ENCODE results near the gene MGAT3.
"Not testable (repeated sequence)": the region's sequence is repeated elsewhere in the genome, so short reads cannot be mapped to it uniquely, and the experiment has no call there.

MGAT3 gene

DNA sequence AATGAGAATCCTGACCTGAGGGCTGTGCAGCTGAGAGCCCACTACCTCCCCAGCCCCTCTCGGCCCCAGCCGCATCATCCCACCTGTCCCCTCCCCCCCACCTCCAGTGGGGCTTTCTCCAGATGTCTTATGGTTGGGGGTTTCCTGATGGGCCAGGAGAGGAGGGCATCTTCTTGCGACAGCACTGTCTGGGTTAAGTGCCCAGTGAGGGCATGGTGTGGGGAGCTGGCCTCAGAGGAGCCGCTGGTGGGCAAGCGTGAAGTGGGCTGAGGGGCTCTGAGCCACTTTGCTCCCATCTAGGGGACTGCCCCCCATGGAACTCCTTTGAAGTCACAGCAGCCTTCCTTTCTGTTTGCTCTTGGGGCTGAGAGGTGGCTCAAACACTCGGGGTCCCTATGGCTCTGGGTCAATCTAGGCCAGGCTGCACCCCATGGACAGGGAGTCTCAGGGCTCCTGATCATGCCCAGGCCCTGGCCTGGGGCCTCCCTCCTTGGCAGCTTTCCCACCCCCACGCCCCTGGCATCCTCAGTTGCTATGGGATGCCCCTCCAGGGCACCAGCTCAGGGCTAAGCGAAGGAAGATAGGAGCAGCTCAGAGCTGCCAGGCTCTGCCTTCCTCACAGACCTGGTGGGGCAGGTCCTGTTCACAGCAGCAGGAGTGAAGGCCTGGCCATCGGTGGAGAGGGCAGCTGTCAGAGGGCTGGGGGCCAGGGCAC lies 34.3 kb downstream of the MGAT3 start:
- no peak for DNase-seq (ENCODE audit: low spot score)

DNA sequence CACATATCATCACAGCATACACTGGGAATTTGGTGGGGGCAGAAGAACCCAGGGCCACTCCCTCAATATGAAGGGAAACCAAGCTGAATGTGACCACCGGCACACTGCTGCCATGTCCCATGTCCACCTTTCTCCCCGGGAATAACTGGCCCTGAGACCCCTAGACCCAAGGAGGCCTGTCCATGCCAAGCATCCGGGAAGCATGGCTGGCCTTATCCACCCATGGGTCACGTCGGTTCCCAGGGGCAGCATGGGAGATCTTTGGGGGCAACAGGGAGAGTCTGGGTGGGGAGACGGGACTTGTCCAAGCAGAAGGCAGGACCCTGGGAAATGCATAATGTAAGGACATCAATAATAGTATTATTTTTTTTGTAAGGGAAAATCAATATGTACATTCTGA lies 34.9 kb downstream of the MGAT3 start:
- DNase-seq (ENCODE audit: low spot score), result no peak

DNA sequence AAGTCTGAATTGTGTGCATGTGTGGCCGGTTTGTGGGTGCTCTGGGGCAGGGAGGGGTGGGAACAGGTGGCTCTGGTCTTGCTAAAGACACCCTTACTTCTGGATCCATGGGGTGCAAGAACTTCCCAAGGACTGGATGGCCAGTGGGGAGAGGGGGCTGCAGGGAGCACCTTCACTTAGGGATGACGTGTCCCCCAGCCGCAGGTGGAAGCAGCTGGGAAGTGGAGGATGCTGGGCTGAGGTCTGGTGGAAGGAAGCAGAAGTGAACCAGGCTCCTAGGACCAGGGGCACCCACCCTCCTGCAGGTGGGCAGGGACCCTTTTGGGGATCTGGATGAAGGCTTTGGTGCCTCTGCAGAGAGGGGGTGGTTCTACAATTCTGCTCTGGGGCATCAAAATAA lies 35.4 kb downstream of the MGAT3 start:
- no peak for DNase-seq (ENCODE audit: low spot score)

DNA sequence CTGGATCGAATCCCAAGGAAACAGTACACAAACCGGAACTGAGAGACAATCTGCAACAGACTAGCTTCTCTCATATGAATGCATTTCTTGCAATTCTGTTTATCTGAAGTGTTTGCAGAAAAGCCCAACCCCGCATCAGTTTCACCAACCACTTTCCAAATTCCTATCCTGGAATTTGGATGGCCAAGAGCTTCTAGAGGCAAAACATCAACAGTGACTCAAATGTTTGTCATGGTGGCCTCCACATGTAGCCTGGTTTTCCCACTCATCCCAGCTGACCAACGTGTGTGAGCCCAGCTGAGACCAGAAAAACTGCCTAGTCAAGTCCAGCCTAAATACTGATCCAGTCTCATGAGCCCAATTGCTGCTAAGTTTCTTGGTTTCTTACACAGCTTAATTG lies 36.9 kb downstream of the MGAT3 start:
- no peak for DNase-seq (ENCODE audit: low spot score)

DNA sequence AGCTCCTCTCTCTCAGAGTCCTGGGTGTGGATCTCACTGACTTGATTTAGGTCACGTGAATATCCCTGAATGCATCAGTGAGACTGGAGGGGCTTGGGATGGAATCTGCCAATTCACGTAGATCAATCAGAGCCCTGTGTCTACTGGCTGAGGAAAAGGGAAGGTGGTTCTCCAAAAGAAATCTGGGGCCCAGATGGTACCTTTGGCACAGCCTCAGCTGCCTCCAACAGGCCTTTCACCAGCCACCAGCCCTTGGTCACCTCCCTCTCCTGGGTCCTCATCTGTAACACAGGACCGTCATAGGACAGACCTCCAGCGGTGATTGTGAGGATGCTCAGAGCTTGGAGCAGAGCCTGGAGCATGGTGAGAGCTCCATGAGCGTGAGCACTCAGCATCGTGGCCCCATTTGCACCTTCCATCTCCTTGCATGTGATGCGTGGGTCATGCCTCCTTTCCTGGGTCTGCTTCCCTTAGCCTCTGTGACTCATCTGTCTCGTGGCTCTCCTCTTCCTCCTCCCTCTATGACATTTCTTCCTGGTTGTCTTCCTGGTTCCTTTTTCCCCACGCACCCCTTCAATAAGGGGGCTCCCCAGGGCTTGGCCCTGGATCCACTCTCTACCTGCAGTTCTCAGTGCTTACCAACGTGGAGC lies 37.8 kb downstream of the MGAT3 start:
- DNase-seq (ENCODE audit: low spot score), result no peak

DNA sequence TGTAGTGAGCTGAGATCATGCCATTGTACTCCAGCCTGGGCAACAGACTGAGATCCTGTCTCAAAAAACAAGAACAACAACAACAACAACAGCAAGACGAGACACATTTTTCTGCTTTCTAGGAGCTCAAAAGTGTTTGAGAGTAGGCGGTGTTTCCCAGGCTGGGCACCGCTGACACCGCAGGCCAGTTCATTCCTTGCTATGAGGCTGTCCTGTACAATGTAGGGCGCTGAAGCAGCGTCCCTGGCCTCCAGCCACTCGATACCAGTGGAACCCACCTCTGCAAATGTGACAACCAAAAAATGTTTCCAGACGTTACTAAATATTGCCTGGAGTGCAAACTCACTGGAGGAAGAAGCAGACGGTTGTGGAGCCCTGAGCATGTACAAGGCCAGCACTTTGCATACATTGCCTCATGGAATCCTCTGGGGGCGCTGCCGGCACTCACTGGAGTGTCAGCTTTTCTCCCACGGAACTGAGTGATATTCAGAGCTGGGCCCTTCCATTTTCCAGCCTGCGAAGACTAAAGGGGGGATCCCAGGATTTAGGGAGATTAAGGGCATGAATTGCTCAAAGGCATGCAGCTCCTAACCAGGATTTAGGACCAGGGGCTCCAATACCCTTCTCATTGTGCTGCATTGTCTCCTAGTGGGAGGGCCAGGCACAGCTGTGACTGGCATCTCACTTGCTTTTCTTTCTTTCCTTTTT lies 39.5 kb downstream of the MGAT3 start:
- peak; percentile 62 for DNase-seq (ENCODE audit: low spot score)

DNA sequence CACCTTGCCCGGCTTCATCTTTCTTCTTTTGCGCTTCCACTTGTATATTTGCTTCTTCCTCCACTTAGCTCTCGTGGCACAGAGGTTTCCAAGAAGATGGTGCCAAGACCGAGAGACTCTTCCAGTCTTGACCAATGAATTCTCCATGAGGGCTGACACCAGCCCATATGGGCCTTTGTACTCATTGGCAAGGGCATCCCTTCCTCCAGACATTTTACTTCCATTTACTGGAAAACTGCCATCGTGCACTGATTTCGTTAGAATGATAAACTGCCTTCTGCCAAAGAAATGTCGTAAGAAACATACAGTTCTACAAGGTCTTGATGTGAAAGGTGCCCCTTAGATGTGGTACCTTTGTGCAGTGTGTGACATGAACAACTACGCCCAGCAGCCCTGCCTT lies 40.6 kb downstream of the MGAT3 start:
- no peak for DNase-seq (ENCODE audit: low spot score)

DNA sequence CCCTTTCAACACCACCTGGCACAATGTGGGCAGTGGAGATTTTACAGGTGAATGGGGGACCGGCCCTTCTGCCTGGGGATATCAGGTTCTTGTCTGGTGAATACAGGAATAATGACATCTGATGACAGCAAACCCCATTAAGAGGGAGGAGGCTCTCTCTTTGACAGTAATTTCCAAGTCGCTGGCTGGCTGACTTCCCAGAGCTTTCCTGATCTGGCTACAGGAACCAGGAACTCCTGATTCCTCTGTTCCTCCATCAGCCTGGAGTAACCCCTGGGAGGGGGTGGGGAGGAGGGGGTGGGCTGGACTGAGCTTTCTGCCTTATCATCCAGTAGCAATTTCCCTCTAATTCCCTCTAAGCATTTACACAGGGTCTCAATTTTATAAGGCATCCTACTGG lies 41.6 kb downstream of the MGAT3 start:
- DNase-seq (ENCODE audit: low spot score), result no peak

DNA sequence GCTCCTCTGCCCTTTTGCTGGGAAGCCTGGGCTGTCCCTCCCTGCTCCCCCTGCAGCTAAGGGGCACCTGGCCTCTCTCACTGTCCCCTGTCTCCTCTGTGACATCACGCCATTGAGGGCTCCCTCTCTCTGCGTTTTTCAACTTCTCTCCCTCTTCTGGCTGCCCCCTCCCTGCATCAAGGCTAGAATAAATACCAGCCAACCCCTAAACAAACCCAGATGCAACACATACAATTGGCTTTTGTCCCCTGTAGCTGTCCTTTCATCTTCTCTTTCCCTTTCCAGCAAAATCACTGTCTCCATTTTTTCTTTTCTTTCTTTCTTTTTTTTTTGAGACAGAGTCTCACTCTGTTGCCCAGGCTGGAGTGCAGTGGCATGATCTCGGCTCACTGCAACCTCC lies 42.0 kb downstream of the MGAT3 start:
- DNase-seq (ENCODE audit: low spot score), result no peak

DNA sequence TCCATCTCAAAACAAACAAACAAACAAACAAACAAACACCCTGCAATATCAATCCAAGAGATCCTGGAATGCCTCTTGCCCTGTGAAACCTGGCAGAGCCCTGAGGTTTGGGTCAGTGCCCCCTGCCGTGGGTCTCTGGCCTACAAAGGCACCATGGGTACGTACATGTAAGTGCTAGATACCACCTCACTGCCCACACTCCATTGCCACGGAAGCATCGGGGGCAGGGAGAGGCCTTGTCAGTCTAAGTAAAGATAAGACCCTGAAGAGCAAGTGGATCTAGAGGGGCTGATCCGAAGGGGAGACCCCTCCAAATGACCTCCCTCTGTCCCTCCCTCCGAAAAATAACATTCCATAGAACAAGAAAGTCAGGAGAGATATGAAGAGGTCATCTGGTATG lies 43.3 kb downstream of the MGAT3 start:
- no peak for DNase-seq (ENCODE audit: low spot score)

DNA sequence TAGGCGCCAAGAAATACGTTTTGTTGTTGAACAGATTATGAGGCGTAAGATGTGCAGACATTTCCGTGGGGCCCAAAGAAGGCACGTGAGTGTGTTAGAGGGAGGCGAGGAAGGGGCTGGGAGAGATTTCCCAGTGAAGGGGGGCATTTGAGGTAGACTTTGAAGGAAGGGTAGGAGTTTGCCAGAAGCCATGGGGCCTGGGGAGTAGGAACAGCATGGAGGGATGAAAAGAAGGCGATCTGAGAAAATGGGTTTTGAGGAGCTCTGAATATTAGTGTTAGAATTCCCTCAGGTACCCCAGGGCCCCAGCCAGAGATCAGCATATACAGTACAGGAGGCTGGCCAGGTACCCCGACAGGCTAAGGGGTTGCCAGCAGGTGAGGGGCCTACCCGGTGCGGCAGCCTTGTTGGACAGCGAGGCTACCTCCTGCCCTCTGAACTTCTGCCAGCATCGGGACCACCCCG lies 44.9 kb downstream of the MGAT3 start:
- no peak for DNase-seq (ENCODE audit: low spot score)

DNA sequence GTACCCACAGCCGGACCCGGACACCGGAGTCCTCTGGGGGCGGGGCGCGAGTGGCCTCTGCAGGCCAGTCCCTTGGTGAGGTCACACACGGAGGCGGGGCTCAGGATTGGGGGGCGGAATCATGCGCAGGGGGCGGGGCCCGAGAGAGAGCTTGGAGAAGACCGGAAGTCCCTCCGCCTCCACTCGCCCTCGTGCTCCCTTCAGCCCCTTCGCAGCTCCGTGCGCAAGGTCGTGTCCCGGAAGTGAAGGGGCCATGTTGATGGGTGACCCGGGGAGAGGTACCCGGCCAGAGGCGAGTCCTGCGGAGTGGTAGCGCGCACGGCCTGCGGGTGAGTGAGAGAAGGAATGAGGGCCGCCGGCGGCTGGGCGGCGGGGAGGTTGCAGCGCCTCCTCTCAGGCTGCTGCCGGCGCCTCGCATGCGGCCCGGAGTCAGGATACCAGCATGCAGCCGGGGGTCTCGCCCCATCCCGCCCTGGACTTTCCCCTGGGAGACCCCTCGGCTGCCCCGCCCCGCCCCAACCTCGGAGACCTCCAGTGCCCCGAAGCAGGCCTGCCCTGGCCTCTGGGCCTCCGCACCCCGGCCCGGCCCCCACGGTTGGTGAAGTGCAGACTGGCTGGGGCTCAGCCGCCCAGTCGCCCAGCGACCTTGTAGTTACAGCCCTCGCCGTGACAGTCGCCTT lies 45.4 kb downstream of the MGAT3 start, which contains the start of gene MIEF1:
MIEF1 (plus strand) TSS at position 182 of the 680 bp plus-strand sequence. CDS start 9,005 bp downstream, outside the sequence.
- DNase-seq (ENCODE audit: low spot score), result peak; percentile 98

DNA sequence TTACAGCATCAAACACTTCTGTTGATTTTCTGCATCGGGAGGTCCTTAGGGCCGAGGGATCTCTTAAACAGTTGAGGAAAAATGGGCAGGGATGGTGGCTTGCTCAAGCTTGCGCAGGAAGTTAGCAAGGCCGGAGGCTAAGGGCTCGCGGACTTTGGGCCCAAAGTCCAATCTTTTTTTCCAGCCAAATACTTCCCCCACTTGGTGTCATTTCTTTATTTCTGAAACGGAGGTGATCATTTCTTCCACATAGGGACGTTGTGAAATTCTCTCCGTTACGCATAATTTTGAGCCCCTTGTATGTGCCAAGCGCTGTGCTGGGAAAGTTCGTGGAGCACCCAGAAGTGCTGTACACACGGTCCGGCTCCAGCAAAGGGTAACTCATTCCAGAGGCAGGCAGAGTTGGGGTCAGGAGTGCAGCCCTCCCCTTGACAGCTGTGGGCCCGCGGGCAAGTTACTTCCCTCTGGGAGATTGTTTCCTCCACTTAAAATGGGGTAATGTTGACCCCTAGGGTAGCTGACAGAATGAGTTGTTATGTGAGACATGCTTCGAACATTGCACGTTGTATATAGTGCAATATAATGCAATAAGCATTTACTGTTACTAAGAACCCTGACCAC lies 46.1 kb downstream of the MGAT3 start:
- no peak for DNase-seq (ENCODE audit: low spot score)

DNA sequence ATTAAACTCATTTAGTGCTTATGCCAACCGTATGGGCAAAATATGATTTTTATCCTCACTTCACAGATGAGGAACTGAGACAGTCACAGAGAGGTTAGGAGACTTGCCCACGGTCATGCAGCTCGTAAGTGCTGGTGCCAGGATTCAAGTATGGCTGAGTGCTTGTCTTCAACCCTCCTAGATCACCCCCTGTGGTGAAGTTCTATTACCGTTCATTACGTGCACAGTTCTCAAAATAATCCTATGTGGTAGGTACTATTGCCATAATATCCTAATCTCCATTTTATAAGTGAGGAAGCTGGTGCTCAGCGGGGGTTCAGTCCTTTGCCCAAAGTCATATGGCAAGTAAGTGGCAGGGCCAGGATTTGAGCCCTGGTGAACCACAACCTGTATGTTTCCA lies 46.8 kb downstream of the MGAT3 start:
- no peak for DNase-seq (ENCODE audit: low spot score)

DNA sequence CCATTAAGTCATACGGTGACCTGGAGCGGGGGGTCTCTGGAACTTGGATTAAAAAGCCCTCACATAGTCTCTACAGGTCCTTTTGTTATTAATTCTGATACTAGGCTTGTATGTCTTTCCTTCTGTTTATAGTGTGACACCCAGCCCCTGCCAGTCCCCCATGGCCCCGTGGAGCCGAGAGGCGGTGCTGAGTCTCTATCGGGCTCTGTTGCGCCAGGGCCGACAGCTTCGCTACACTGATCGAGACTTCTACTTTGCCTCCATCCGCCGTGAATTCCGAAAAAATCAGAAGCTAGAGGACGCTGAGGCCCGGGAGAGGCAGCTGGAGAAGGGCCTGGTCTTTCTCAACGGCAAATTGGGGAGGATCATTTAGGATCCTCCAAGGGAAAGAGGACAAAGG lies 47.3 kb downstream of the MGAT3 start:
- DNase-seq (ENCODE audit: low spot score), result no peak

DNA sequence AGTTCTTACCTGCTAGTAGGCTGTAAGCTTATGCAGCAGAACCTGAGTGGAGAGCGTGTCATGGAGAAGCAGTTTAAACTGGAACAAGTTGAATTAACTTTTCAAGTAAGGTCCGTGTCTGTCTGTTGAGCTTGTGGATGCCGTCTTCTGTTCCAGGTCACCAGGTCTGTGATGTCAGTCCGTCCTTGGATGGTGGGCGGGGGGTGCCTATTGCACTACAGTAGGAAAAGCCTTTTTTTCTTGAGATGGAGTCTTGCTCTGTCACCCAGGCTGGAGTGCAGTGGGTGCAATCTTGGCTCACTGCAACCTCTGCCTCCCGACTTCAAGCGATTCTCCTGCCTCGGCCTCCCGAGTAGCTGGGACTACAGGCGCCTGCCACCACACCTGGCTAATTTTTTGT lies 50.2 kb downstream of the MGAT3 start:
- not testable (repeated sequence) for DNase-seq (ENCODE audit: low spot score)

DNA sequence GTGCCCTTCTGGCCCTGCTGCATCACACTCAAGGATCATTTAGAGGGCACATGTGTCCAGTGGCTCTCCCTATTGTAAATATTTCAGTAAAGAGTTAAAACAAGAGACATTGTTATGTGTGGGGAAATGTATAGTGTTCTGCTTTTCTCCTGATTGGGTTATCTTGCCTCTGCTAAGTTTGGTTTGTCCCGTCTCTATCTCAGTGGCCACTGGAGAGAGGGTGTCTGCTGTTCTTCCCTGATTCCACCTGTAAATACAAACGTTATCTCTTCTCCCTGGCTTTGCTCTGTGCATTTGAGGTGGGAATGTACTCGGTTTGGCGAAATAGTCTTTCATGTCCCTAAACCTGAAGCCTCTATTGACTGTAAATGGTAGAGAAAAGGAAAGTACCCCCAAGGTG lies 51.6 kb downstream of the MGAT3 start:
- DNase-seq (ENCODE audit: low spot score), result no peak

DNA sequence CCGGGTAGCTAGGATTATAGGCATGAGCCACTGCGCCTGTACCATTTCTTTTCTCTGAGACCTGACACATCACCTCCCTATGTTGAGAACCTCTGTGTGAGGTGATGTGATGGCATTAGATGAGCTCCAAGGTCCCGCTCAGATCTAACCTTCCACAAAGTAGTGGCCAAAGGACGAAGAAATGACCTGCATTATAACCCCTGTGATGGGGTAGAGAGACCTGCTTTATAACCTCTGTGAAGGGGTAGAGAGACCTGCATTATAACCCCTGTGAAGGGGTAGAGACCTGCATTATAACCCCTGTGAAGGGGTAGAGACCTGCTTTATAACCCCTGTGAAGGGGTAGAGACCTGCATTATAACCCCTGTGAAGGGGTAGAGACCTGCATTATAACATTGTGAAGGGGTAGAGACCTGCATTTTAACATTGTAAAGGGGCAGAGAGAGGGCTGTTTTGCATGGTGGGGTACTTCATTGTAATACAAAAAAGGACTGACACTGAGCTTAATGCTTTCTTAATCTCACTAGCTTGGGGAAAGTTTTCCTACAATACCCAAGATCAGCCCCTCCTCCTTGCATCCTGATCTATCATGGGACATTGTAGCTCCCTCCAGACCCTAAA lies 53.8 kb downstream of the MGAT3 start:
- DNase-seq (ENCODE audit: low spot score), result no peak

DNA sequence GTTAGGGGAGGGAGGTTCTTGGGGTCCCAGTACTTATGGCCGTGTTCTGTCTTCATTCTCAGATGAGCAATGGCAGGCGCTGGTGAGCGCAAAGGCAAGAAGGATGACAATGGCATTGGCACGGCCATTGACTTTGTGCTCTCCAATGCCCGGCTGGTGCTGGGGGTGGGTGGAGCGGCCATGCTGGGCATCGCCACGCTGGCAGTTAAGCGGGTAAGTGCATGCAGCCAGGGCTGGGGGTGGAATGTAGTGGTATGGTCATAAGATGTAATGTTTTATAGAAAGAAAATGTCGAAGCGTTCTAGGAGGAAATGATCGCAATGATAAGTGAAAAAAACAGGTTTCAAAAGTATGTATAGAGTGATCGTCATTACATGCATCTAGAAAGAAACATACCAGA lies 54.4 kb downstream of the MGAT3 start:
- DNase-seq (ENCODE audit: low spot score), result no peak

DNA sequence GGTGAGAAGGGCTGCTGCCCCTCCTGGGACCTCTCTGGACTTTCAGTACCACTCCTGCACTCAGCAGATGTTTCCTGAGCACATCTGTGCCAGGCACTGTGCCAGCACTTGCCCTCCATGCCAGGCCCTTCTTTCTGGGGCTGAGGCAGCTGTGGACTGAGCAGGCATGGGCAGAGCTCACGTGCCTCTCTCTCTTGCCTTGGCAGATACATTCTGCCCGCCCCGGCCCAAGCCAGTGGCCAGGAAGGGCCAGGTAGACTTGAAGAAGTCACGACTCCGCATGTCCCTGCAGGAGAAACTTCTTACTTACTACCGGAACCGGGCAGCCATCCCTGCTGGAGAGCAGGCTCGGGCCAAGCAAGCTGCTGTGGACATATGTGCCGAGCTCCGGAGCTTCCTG lies 55.2 kb downstream of the MGAT3 start:
- DNase-seq (ENCODE audit: low spot score), result no peak

DNA sequence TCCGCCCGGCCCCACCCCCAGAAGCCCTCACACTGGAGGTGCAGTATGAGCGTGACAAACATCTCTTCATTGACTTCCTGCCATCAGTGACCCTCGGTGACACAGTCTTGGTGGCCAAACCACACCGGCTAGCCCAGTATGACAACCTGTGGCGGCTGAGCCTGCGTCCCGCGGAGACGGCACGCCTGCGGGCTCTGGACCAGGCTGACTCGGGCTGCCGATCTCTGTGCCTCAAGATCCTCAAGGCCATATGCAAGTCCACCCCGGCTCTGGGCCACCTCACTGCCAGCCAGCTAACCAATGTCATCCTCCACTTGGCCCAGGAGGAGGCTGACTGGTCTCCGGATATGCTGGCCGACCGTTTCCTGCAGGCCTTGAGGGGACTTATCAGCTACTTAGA lies 57.0 kb downstream of the MGAT3 start:
- DNase-seq (ENCODE audit: low spot score), result no peak
